HTERT RPE-1 (cell line): Measurements from ENCODE around the gene MALL.
"Not testable (repeated sequence)": the region's sequence is repeated elsewhere in the genome, so short reads cannot be mapped to it uniquely, and the experiment has no call there.

ENCODE experiments used
- in situ Hi-C: fragments of 300-500 bp; cut with MboI; formaldehyde crosslinking; loops from 4 replicates; pipeline ENCODE4 v1.14.3; 2020; ENCODE audit warnings: low sequenced_read_pairs

The MALL gene

DNA sequence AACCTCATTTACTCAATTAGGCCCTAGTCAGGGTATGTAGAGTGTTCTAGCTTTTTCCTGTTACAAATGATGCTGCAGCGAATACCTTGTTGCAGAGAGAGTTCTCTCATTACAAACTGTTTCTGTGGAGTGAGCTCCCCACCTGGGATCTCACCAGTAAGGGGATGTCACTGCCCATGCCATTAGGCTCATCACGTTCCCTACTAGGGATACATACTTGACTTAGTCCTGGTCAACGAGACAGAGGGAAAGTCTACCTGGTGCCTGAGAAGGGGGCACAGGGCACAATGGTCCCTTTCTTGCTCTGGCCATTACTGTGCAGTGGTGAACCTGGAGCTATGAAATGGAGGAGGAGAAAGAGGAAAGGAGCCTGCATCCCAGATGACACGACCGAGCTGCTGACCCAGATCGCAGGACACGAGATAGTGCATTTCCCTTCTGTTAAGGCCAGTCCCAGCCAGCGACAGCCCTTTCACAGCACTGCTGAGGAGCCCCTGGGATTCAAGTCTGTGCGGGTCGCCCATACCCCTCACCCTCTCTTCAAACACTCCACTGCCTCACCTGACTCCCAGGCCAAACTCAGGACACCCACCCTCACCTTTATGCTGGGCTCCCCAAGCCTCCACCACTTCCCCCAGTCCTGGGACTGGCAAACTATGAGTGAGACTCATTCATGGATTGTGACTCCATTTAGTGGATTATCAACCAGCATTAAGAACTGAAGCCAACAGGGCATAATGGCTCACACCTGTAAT lies 16.0 kb downstream of the MALL start:
- in situ Hi-C loops: no loop called here

DNA sequence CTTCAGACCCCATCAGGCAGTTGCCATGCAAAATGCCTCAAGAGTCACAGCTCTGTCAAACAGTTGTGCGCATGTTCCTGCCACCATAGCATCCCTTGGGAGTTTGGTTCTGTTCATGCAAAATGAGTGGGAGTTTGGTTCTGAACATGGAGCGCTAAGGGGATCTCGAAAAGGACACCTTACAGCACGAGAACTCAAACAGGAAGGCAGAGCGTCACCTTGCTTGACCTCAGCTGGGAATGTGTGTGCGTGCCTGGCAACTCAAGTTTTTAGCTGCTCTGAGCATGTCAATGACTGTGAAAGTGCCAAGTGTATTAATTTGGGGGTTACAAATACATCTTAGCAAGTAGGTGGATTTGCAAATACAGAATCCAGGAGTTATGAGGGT lies 16.6 kb downstream of the MALL start:
- in situ Hi-C loops: no loop called here

DNA sequence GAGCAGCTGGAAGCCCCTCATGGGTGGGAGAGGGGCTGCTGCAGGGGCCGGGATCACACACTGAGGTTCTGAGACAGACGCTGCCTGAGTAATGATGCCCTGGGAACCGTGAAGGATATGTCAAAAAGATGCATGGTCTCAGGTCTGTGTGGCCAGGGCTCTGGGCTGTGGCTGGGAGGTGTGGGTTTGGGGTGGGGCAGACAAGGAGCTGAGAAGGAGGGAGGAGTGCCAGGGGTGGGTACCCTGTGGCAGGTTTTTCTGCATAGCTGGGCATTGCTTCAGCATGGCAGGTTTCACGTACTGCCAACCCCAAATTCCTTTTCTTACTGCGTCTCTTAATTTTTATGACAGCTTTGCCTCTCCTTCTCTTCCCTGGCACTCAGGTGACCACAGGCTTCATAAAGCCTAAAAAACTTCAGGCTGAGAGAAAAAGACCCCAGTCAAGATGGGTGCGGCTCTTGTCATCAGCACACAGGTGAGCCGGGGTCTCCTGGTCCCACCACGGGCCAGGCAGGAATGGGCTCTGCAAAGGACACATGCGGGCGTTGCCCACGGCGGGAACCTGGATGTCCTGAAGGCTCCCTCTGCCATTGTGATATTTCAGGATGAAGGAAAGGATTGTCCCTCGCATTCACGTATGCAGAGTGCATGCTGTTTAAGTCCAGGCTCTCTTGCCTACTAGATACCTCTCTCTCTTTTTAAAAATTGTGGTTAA lies 18.0 kb downstream of the MALL start:
- in situ Hi-C loops: no loop called here

- in situ Hi-C loops: no loop called here
Observed at GRCh38 chr2:110095994-110096633, 19.5 kb downstream of the MALL start.

- in situ Hi-C loops: not testable (repeated sequence)
Observed at GRCh38 chr2:110094884-110095534, 20.6 kb downstream of the MALL start.

DNA sequence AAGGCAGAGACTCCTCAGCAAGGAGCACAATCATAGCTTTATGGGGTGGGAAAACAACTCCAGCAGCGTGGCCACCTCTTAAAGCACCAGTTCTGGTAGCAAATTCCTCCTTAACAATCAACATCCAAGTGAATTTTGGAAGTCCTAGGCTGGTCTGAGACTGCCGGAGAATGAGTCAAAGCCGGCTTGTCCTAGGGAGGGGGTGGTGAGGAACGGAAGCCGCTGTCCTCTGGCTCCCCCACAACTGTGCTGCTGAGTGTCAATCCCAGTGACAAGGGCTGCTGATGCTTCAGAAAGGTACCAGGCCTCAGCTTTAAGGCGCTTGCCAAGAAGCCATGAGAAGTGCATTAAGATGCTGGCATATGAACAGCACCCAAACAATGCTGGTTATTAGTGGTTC lies 21.7 kb downstream of the MALL start:
- in situ Hi-C loops: not testable (repeated sequence)

DNA sequence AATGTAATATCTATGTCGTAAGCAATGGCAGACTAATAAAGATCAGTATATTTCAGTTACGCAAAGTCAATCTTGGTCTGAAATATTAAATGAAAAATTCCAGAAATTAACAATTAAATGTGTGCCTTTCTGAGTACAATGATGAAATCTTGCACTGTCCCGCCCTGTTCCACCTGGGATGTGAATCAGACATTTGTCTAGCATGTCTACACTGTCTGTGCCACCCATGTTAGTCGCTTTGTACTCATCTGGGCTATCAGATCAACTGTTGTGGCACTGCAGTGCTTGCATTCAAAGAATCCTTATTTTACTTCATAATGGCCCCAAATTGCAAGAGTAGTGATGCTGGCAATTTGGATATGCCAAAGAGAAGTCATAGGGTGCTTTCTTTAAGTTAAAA lies 25.5 kb downstream of the MALL start:
- in situ Hi-C loops: not testable (repeated sequence)

DNA sequence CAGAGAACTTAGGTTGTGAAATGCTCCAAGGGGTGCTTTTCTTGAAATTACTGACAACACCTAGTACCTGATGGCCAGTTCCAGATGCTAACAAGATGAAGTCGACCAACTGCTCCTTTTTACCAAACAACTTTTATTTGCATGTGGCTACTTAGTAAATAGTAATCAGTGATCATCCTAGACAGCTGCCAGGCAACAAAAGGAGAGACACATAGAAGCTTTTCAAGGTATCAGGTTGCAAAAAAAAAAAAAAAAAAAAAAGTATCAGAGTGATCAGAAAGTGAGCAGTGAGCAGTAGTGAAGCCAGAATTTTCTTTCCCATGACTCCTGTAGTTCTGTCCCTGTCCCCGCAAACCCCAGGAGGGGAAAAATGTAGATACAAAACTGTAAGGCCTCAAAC lies 31.9 kb downstream of the MALL start:
- in situ Hi-C loops: not testable (repeated sequence)

GRCh38 chr2:110083162-110083561 lies 32.5 kb downstream of the MALL start:
- in situ Hi-C loops: not testable (repeated sequence)

GRCh38 chr2:110078104-110078503 lies 37.5 kb downstream of the MALL start:
- in situ Hi-C loops: not testable (repeated sequence)

DNA sequence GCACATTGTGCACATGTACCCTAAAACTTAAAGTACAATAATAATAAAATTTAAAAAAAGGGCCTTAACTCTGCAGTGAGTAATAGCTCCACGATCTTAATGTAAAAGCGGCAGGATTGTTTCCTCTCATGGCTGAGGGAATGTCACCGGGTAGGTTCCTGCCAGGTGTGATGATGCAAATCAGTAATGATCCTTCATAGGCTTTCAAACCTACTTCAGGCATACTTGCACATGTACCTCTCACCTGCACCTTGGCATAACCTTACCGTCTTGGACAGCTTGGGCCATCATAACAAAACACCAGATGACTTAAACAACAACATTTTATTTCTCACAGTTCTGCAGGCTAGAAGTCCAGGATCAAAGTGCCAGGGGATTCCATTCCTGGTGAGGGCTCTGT lies 39.7 kb downstream of the MALL start:
- in situ Hi-C loops: not testable (repeated sequence)

GRCh38 chr2:110069869-110070268 lies 45.8 kb downstream of the MALL start:
- in situ Hi-C loops: not testable (repeated sequence)

GRCh38 chr2:110068153-110068552 lies 47.5 kb downstream of the MALL start:
- in situ Hi-C loops: not testable (repeated sequence)

- in situ Hi-C loops: not testable (repeated sequence)
Observed at GRCh38 chr2:110062332-110062731, 53.3 kb downstream of the MALL start.

- in situ Hi-C loops: not testable (repeated sequence)
Observed at GRCh38 chr2:110060550-110060949, 55.1 kb downstream of the MALL start.

DNA sequence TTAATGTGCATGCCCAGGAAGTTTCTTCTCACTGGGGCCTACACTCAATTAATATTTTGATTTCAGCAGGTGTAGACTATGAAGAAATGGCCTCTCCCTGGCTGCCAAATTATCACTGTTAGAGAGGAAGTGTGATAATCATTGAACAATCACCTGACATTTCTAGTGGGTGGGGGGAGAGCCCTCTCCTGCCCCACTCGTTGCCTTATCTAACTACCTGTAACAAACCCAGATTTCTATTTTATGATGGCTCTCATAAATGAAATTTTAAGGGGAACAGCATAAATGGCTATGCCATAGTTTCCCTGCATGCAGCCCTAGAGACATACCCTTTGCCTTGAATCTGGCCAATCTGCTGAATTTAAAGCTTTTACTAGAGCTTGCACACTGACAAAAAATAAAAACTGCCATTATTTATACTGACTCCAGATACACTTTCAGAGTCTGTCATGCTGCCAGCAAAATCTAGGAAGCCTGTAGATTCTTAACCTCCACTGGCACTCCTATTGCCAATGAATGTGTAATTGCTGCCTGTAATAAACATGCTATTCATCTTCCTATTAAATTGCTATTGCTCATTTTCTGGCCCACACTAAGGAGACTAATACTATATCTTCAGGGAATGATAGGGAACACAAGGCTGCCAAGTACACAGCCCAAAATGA lies 55.8 kb downstream of the MALL start:
- in situ Hi-C loops: not testable (repeated sequence)

DNA sequence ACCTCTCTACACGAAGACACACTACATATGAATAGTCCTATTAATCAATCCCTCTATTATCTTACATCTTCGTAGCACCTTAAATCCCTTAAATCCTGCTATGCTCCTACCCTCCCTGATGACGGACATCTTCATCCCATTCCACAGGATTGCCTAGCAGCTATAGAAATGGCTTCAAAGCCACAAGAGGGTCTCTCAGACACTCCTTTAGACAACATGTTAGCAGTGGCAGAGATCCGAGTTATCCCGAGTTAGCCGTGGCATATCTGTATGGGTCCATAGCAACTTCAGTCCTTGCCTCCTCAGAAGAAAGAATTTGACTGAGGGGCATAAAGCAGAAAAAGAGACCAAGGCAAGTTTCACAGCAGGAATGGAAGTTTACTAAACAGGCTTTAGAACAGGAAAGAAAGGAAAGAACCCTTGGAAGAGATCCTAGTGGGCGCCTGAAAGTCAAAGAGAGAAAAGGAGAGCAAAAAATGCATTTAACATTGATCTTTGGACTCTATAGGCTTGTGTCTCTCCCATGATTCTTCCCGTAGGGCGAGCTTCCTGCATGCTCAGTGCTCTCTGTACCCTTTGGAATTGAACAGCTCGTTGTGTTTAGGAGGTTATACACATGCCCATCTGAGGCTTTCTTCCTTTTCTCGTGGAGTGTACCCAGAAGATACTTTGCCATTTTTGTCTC lies 56.5 kb downstream of the MALL start:
- in situ Hi-C loops: not testable (repeated sequence)

GRCh38 chr2:110058034-110058433 lies 57.6 kb downstream of the MALL start:
- in situ Hi-C loops: not testable (repeated sequence)

- in situ Hi-C loops: not testable (repeated sequence)
Observed at GRCh38 chr2:110055819-110056408, 59.7 kb downstream of the MALL start.
